ENCODE measurements around the gene RAX.
"Not testable (repeated sequence)": the region's sequence is repeated elsewhere in the genome, so short reads cannot be mapped to it uniquely, and the experiment has no call there.

Gene RAX

GRCh38 chr18:59272221-59272888 is 899 bp downstream of the RAX start:
- no peak for DNase-seq

GRCh38 chr18:59271606-59272220 is 1.5 kb downstream of the RAX start:
- DNase-seq = no peak

- DNase-seq = no peak
Observed at GRCh38 chr18:59270689-59271257, 2.5 kb downstream of the RAX start.

GRCh38 chr18:59269563-59270119 is 3.6 kb downstream of the RAX start:
- no peak for DNase-seq

- DNase-seq = no peak
Observed at GRCh38 chr18:59268721-59269562, 4.3 kb downstream of the RAX start.

GRCh38 chr18:59268127-59268720 is 5.0 kb downstream of the RAX start:
- no peak for DNase-seq

- DNase-seq = no peak
Observed at GRCh38 chr18:59267503-59268126, 5.6 kb downstream of the RAX start.

GRCh38 chr18:59266886-59267502 is 6.3 kb downstream of the RAX start:
- no peak for DNase-seq

GRCh38 chr18:59266459-59266858 is 6.8 kb downstream of the RAX start:
- no peak for DNase-seq

GRCh38 chr18:59265974-59266369 is 7.3 kb downstream of the RAX start:
- no peak for DNase-seq

GRCh38 chr18:59265246-59265973 is 7.8 kb downstream of the RAX start:
- no peak for DNase-seq

- no peak for DNase-seq
Observed at GRCh38 chr18:59264651-59265245, 8.5 kb downstream of the RAX start.

- DNase-seq = no peak
Observed at GRCh38 chr18:59264121-59264571, 9.1 kb downstream of the RAX start.

GRCh38 chr18:59263661-59264060 is 9.6 kb downstream of the RAX start:
- DNase-seq = no peak

- not testable (repeated sequence) for DNase-seq
Observed at GRCh38 chr18:59262243-59262642, 11.0 kb downstream of the RAX start.

GRCh38 chr18:59261842-59262241 is 11.4 kb downstream of the RAX start:
- not testable (repeated sequence) for DNase-seq

- DNase-seq = not testable (repeated sequence)
Observed at GRCh38 chr18:59255491-59255890, 17.8 kb downstream of the RAX start.

GRCh38 chr18:59249199-59249774 is 24.0 kb downstream of the RAX start:
- peak; percentile 17 for DNase-seq

- DNase-seq = no peak
Observed at GRCh38 chr18:59246796-59247195, 26.5 kb downstream of the RAX start.

- DNase-seq = no peak
Observed at GRCh38 chr18:59242906-59243305, 30.3 kb downstream of the RAX start.
